HG03442 (cell line): ENCODE results near the gene QSOX1.

Source experiments
- ATAC-seq: cut with Tn5 transposase; IDR thresholded peaks from one replicate; pipeline ENCODE4 v1.9.1; 2021; ENCODE audit warnings: mild to moderate bottlenecking, moderate library complexity; ENCODE audit not compliant: unreplicated experiment

QSOX1 gene

DNA sequence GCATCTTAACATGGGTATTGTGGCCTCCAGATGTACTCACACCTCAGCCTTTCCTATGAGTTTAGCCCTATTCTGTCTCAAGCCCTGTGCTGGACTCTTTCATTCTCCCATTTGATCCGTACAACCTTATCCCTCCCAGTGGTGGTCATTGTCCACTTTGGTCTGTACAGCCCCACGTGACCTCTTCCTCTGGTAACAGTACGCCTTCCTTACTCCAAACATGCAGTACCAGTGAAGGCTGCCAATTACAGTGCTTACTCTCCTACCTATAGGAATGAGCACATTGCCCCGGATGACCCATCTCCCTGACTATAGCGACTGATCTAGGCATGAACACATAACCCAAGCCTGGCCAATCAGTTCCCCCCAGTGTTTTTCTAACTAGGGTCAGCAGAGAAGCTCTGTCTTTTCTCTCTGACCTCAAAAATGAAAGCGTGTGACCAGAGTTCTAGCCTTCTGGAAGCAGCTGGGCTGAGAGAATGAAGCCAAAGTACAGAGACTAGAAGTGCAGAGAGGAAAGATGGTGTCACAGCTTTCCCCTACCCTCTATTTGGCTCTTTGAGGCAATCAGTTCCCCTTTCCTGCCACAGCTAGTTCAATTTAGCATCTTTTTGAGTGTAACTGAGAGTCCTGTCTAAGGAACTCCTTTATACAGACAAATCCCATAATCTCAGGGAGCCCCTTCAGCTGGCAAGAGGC, 9.9 kb upstream of the QSOX1 start:
- no peak for ATAC-seq

GRCh38 chr1:180145446-180145845, 9.2 kb upstream of the QSOX1 start:
- no peak for ATAC-seq

GRCh38 chr1:180150982-180151381, 3.7 kb upstream of the QSOX1 start:
- no peak for ATAC-seq

GRCh38 chr1:180151508-180151907, 3.2 kb upstream of the QSOX1 start:
- ATAC-seq, result no peak

DNA sequence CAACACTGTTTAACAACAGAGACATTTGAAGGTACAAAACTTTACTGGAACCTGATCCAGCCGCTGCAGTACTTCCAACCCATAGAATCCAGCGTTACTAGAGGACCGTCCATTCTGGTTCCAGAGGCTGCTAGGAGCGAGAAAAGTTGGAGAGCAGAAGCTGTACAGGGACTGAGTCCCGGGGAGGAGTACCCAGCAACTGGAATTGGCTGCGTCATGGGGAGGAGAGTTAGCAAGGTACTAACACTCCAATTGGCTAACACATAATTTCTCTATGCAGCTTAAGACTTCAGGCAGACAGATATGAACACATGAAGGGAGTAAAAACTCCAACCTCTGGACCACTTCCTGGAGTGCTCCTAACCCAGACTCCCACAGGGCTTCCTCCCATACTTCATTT, 2.1 kb upstream of the QSOX1 start:
- no peak for ATAC-seq

GRCh38 chr1:180153032-180153431, 1.6 kb upstream of the QSOX1 start:
- no peak for ATAC-seq

DNA sequence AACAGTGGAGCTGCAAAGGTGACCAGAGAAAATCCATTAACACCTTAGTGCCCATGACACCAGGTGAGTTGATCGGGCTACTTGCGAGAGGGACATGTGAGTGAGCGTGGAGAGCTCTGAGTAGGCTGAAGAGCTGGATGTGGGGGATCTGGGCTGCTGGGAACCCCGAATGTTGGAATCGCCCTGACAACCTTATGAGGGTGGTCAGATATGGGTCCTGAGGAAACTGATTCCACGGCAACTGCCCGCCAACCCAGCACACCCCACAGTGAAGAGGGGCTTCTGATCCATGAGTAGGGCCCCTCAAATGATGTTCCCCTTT, 705 bp upstream of the QSOX1 start:
- ATAC-seq, result no peak

DNA sequence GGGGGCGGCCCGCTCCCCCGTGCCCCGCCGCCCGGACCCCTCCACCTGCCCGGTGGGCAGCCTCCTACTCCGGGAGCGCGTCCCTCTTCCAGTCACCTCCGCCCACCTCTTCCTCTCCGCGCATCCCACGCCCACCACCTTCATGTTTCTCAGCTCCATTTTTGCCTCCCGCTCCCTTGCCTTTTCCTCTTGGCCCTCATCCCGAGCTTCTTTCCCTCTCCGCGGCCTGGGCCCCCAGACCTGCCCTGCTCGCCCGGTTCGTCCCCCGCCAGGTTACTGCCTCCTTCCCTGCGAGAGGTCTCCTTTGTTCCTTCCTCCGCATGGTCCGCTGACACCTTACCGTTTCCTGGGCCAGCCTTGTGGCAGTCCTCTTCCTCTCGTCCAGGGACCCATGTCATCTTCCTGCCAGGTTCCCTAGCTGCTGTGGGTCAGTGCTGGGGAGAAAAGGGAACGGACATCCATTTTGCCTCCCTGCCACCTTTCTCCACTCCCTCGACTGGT, 563 bp downstream of the QSOX1 start:
- no peak for ATAC-seq

GRCh38 chr1:180156201-180156600, 1.5 kb downstream of the QSOX1 start:
- ATAC-seq, result no peak

DNA sequence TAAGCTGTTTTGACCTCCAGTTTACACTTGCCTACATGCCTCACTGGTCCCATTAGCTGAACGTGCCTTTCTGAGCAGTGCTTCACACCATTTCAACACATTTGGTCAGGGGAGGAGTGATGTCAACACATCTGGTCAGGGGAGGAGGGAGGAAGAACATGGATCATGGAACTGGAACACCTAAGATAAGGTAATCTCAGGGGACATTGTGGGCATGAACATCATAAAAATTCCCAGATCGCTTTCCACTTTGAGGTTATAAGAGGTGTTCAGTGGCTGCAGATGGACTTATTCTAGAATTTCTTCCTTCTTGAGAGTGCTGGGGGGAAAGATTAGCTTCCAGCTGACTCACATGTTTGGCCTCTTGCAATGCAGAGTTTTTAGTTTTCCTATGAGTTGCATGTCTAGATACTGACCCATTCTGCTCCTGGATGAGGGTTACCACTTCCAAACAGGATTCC, 2.0 kb downstream of the QSOX1 start:
- no peak for ATAC-seq

DNA sequence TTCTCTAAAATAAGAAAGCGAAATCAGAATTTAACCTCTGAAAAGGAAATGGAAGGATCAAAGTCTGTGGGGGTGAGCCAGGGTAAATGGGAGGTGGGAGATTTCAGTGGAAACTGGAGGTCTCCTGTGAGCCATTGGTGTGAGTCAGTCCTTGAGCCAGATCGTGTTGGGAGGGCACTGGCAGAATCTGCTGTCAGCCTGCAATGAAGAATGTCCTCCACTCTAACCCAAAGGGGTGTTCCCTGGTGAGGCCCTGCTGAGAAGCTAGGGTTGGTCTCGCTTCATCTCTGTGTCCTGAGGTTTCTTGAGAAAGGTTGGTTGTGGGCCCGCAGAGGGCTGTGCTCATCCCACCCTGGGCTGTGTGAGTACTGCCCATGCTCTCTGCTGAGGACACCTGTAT, 2.4 kb downstream of the QSOX1 start:
- no peak for ATAC-seq

DNA sequence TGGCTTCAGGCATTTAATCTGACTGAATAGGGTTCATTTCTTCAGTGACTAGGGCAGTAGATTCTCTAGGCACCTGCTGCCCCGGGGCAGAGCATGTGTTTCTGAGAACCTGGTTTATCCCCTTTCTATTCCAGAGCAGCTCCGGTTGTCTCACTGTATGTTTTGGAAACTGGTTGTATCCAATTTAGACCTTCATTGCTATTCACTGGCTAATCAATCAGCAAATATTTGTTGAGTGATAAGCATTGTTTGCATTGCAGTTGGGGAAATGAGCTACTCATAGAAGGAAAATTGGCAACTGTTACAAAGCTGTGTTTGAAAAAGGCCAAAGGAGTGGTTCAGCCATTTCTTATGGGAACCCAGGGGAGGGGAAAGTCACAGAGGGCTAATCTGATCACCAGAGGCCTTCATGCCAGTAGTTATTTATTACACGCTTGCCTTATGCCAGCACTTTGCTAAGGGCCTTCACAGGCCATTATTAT, 2.9 kb downstream of the QSOX1 start:
- no peak for ATAC-seq

- no peak for ATAC-seq
Measured at GRCh38 chr1:180158149-180159147, 3.8 kb downstream of the QSOX1 start.

DNA sequence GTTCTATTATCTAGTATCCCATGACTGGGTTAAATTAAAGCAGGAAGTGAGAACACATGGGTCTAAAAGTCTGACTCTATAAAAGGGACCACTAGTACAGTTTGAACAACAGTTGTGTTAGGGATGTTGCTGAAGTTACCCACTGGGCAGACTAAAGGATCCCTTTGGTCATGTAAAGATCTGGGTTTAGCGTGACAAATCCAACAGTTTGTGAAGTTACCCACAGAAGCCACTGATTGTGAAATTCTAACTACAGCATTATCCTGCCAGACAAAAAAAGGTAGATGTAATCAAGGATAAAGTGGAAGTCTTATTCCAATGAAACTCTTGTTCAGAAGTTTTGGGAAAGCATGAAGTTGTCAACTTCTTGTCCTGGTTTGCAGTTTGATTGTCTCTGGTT, 5.7 kb downstream of the QSOX1 start:
- ATAC-seq, result no peak

DNA sequence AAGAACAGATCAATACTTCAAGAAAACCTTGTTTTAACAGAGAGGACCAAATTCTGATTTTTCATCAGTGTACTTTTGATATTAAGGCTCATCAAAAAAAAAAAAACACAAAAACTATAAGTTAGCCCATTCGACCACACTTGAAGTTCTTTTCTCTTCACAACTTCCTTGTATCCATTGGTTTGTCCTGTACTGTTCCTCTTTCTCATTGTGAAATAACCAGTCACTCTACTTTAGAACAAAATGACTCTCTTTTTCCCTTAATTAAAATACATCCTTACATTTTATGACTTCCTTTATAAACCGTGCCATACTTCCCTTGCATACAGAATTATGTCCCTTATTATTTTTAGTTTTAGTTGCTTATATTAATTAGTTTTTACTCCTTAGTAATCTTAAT, 8.4 kb downstream of the QSOX1 start:
- no peak for ATAC-seq

DNA sequence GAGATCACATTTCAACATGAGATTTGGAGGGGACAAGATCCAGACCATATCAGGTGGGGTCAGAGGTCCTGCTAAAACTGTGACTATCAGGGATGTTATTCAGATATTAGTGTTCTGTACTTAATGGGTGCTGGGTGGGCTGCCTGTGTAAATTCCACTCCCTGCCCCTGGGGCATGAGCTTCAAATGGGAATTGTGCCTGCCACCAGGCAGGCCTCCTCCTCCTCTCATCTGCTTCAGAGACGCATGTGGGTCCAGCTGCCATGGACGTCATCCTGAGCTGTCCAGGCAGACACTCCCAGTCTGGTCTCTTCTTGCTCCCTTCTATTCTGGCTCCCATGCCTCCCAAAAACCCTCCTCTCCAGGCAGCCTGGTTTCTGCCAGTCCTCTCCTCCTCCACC, 10.4 kb downstream of the QSOX1 start:
- ATAC-seq, result no peak

- no peak for ATAC-seq
Measured at GRCh38 chr1:180165509-180166435, 11.1 kb downstream of the QSOX1 start.

GRCh38 chr1:180166436-180166800, 11.7 kb downstream of the QSOX1 start:
- ATAC-seq, result no peak

- ATAC-seq, result no peak
Measured at GRCh38 chr1:180167021-180167701, 12.5 kb downstream of the QSOX1 start.
